Transverse colon (tissue), 4 donors: ENCODE results near the gene ZNF524. TPM values are rescaled to one million over a fixed set of nuclear protein-coding genes. Genes with fewer than 3 reads are reported as not detected.

Experiments
- DNase-seq: peaks from one replicate; pipeline ENCODE4 v3.0.0-alpha.2; 2019
- H3K27ac ChIP-seq, 4 donors: fragments of 200-600 bp; sonication (generic); 2 replicates each; pipeline ENCODE4 v1.5.1; 2016 to 2018; ENCODE audit warnings: inconsistent platforms in 4 of 4
- H3K27me3 ChIP-seq: fragments of 200-600 bp; sonication (generic); 2 replicates; pipeline ENCODE4 v1.5.1; 2017; ENCODE audit warnings: inconsistent platforms
- H3K36me3 ChIP-seq, 4 donors: fragments of 200-600 bp; sonication (generic); 2 replicates each; pipeline ENCODE4 v1.5.1; 2017 to 2019; ENCODE audit warnings: inconsistent platforms in 4 of 4
- H3K4me1 ChIP-seq, 4 donors: fragments of 200-600 bp; sonication (generic); 2 replicates each; pipeline ENCODE4 v1.5.1; 2017 to 2020; ENCODE audit warnings: inconsistent platforms in 4 of 4
- H3K4me3 ChIP-seq, 4 donors: fragments of 200-600 bp; sonication (generic); 1 replicate in 1 of 4; 2 replicates in 3 of 4; pipeline versions ENCODE4 v1.5.1 to v1.6.1; 2017 to 2019; ENCODE audit warnings: inconsistent platforms in 4 of 4
- H3K9me3 ChIP-seq, 2 donors: fragments of 200-600 bp; sonication (generic); 2 replicates each; pipeline ENCODE4 v1.5.1; 2017 to 2019; ENCODE audit warnings: inconsistent platforms in 2 of 2
- EP300 ChIP-seq: sonication (generic); formaldehyde crosslinking; IDR thresholded peaks from one replicate; pipeline ENCODE4 v1.6.1; 2017; ENCODE audit warnings: antibody characterized with exemption, low read depth
- POLR2A ChIP-seq: fragments of 450-650 bp; IDR thresholded peaks from one replicate; pipeline ENCODE4 v1.6.1; 2016; ENCODE audit warnings: antibody characterized with exemption, mild to moderate bottlenecking, moderate library complexity
- POLR2AphosphoS5 ChIP-seq, 3 donors: sonication (generic); formaldehyde crosslinking; IDR thresholded peaks; one replicate each; pipeline ENCODE4 v1.6.1; 2016; ENCODE audit warnings: antibody characterized with exemption in 3 of 3
- WGBS, 2 donors: methylation state at CpG; one replicate each; pipeline ENCODE4 v1.1.5; 2018; ENCODE audit warnings: low coverage in 1 of 2; 5-methylcytosine and 5-hydroxymethylcytosine counted together
- in situ Hi-C, 4 donors: fragments of 200-750 bp; cut with MboI; loops; one replicate each; pipeline versions ENCODE4 v1.15.0 to v1.15.1; 2017; ENCODE audit warnings: low sequenced_read_pairs in 3 of 4, low pct_ligation_motif_present in 1 of 4, low pct_unique_long_range_greater_than_20kb in 1 of 4
- intact Hi-C: fragments of 100-400 bp; cut with DNase I; formaldehyde crosslinking; loops from one replicate; pipeline ENCODE4 v1.15.1; 2023; ENCODE audit warnings: low total_unique reads
- total RNA-seq, 4 donors: library from RNA; depleted of rRNA; stranded (reverse); fragments of >200 nt; gene quantifications; one replicate each; pipeline ENCODE4 v1.1.0, GENCODE V29; 2016
- TF ChIP-seq, protein P1 (sequence below), 5 experiments: fragments of 200-600 bp in 3 of 5; fragments of 450-650 bp in 2 of 5; sonication (generic) in 3 of 5; IDR thresholded peaks; 1 replicate in 2 of 5; 2 replicates in 3 of 5; pipeline ENCODE4 v1.5.1; 2016 to 2017; ENCODE audit warnings: antibody characterized with exemption in 5 of 5, inconsistent platforms in 3 of 5, mild to moderate bottlenecking in 2 of 5, moderate library complexity in 1 of 5

Gene ZNF524
- total RNA-seq, 4 donors from 2014 or later = 17.7 to 51.1 (median 37.9) TPM

DNA sequence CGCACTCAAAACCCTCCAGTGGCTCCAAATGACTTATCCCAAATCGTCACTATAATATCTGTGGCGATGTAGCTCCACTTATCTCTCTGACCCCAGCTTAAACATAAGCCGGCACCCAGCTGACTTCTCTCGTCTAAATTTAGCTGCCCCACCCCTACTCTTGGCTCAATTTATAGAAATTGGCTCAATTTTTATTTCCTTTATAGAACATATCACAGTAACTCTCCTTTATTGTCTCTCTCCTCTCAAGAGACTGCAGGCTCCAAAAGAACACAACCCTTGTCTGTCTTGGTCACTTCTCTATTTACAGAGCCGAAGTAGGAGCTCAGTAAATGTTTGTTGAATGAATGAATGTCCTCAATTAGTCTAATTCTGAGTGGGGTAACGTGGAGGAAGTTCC lies 23.5 kb downstream of the ZNF524 start:
- Histone ChIP-seq H3K27ac (peak overlapping the region in 3 of 4 donors; percentile 92 to 98 (median 96)), H3K4me1 (peaks cover 0 to 14% (median 6%) of the 10 kb centered on the region in 4 donors), H3K27me3 (no peaks in the 10 kb centered on the region), H3K4me3 (peak overlapping the region in 1 of 4 donors; percentile 74), H3K9me3 (no peaks in the 10 kb centered on the region), H3K36me3 (peaks cover 0 to 5% (median 1%) of the 10 kb centered on the region in 4 donors)
- in situ Hi-C loops = loop anchor here in 1 of 4 donors (10.0 kb wide), 1 partner anchor 109 kb away; no protein-coding TSS in a partner anchor
- DNase-seq = no peak
- intact Hi-C loops = no loop called here
- 31 to 56% methylated on average over 5 to 7 of the region's 7 CpGs for WGBS, 2 donors
- TF ChIP-seq POLR2AphosphoS5 (IDR thresholded peaks at IDR 0.05) (no peak), POLR2A (no peak), EP300 (no peak)
- TF ChIP-seq, protein P1, sequence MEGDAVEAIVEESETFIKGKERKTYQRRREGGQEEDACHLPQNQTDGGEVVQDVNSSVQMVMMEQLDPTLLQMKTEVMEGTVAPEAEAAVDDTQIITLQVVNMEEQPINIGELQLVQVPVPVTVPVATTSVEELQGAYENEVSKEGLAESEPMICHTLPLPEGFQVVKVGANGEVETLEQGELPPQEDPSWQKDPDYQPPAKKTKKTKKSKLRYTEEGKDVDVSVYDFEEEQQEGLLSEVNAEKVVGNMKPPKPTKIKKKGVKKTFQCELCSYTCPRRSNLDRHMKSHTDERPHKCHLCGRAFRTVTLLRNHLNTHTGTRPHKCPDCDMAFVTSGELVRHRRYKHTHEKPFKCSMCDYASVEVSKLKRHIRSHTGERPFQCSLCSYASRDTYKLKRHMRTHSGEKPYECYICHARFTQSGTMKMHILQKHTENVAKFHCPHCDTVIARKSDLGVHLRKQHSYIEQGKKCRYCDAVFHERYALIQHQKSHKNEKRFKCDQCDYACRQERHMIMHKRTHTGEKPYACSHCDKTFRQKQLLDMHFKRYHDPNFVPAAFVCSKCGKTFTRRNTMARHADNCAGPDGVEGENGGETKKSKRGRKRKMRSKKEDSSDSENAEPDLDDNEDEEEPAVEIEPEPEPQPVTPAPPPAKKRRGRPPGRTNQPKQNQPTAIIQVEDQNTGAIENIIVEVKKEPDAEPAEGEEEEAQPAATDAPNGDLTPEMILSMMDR (IDR thresholded peaks at IDR 0.05) = no peak

DNA sequence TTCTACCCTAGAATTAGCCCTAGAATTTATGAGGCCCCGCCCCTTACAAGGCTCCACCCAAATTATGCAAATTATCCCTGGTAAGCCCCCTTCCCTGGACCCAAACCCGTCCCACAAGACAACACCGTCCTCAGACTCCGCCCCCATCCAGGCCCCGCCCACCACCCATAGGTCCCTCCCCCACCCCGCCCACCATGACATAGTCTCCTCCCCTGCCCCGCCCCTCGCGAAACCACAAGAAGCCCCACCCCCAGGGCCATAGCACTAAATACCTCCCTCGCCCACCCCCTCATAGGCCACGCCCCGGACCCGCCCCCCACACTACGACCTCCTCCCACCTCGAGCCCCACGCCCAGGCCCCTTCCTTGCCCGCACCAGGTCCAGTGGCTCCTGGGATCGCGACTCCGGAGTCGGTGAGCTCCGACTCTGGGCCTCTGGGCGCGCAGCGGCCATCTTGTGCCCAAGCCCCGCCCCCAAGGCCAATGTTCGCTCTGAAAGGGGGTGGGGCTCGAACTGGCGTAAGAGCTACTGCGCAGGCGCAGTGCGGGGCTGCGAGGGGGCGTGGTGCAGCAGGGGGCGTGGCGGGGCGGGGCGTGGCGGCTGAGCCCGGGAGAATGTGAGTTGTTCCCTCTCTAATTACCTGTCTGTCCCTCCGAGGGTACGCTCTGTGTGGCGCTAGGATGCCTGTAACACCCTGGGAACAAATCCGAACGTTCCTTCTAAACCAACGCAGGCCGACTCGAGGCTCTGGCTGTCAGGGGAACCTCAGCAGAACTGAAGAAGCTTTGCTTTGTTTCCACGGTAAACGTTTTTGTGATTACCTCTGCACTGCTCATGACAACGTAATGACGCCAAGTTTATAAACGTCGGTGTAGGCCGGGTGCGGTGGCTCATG lies 24.3 kb downstream of the ZNF524 start, which contains the start of gene ZNF784:
Gene ZNF784 (minus strand): TSS at position 458 of the 895 bp plus-strand sequence. CDS start 5 bp downstream, at position 453.
- in situ Hi-C loops = loop anchor here in 1 of 4 donors (10.0 kb wide), 1 partner anchor 110 kb away; no protein-coding TSS in a partner anchor

DNA sequence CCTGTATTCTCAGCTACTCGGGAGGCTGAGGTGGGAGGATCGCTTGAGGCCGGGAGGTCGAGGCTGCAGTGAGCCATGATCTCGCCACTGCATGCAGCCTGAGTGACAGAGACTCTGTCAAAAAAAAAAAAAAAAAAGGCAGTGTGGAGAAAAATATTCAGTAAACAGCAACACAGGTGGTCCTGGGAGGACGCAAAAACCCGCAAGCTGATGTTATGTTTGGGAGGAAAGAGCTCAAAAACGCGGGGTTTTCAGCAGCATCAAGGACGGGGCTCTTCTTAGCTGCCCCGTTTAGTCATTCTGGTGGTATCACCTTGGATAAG lies 24.9 kb downstream of the ZNF524 start:
- Histone ChIP-seq H3K36me3 (peaks cover 0 to 5% (median 1%) of the 10 kb centered on the region in 4 donors), H3K27me3 (no peaks in the 10 kb centered on the region), H3K4me1 (peaks cover 0 to 14% (median 6%) of the 10 kb centered on the region in 4 donors), H3K4me3 (peak overlapping the region in 3 of 4 donors; percentile 42 to 74 (median 55)), H3K9me3 (no peaks in the 10 kb centered on the region), H3K27ac (peak overlapping the region; percentile 90 to 98 (median 94))
- intact Hi-C loops = no loop called here
- 46 to 68% methylated on average over 11 of the region's 11 CpGs for WGBS, 2 donors
- no peak for DNase-seq
- in situ Hi-C loops = loop anchor here in 1 of 4 donors (10.0 kb wide), 1 partner anchor 110 kb away; no protein-coding TSS in a partner anchor
- TF ChIP-seq EP300 (no peak), POLR2AphosphoS5 (IDR thresholded peaks at IDR 0.05) (no peak), POLR2A (no peak)
- TF ChIP-seq, protein P1 (IDR thresholded peaks at IDR 0.05) = no peak

More for the DNA sequence above, 24.3 kb downstream of the ZNF524 start, which contains the start of gene ZNF784:
- peak within 1 kb of the TSS; percentile 90 to 98 (median 94) for H3K27ac ChIP-seq
- intact Hi-C loops = no loop called here
- H3K4me3 ChIP-seq = peak within 1 kb of the TSS; percentile 42 to 74 (median 61)
- H3K4me1 ChIP-seq = peaks cover 0 to 14% (median 6%) of the 10 kb centered on the region in 4 donors
- 3% methylated on average over 30 of the region's 56 CpGs; no CpG with 5 or more reads in 1 of the 2 donors for WGBS, 2 donors
- DNase-seq = peak; percentile 95
- no peaks in the 10 kb centered on the region for H3K9me3 ChIP-seq
- TF ChIP-seq POLR2A (peak; percentile 77), POLR2AphosphoS5 (IDR thresholded peaks at IDR 0.05) (peak; percentile 63 to 76 (median 71)), EP300 (no peak)
- H3K36me3 ChIP-seq = peaks cover 0 to 5% (median 1%) of the 10 kb centered on the region in 4 donors
- H3K27me3 ChIP-seq = no peaks in the 10 kb centered on the region

DNA sequence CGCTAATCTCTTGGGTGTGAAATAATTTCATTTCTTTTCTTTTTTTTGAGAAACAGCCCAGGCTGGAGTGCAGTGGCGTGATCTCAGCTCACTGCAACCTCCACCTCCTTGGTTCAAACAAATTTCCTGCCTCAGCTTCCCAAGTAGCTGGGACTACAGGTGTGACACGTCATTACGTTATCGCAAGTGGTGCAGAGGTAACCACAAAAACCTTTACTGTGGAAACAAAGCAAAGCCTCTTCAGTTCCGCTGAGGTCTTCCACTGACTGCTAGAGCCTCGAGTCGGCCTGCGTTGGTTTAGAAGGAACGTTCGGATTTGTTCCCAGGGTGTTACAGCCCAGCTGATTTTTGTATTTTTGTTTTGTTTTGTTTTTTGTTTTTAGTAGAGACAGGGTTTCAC lies 26.3 kb downstream of the ZNF524 start:
- no peak for DNase-seq
- Histone ChIP-seq H3K36me3 (peaks cover 0 to 5% (median 1%) of the 10 kb centered on the region in 4 donors), H3K27me3 (no peaks in the 10 kb centered on the region), H3K4me1 (peaks cover 0 to 14% (median 6%) of the 10 kb centered on the region in 4 donors), H3K4me3 (no peak overlapping the region), H3K9me3 (no peaks in the 10 kb centered on the region), H3K27ac (no peak overlapping the region)
- in situ Hi-C loops = loop anchor here in 1 of 4 donors (10.0 kb wide), 1 partner anchor 112 kb away; no protein-coding TSS in a partner anchor
- intact Hi-C loops = no loop called here
- TF ChIP-seq, protein P1 (IDR thresholded peaks at IDR 0.05) = no peak
- TF ChIP-seq POLR2AphosphoS5 (IDR thresholded peaks at IDR 0.05) (no peak), POLR2A (no peak), EP300 (no peak)
- WGBS, 2 donors = 73 to 83% methylated on average over 11 of the region's 11 CpGs
